DMS153 treated with DMSO at 0.1 percent for 48 hours (cell line): Measurements from ENCODE around the gene PCSK4.
"Not testable (repeated sequence)": the region's sequence is repeated elsewhere in the genome, so short reads cannot be mapped to it uniquely, and the experiment has no call there.

ENCODE experiments used
- DNase-seq: peaks from one replicate; lab custom pipeline; 2025; ENCODE audit not compliant: unreplicated experiment; lab: John Stamatoyannopoulos, UW

The PCSK4 gene

DNA sequence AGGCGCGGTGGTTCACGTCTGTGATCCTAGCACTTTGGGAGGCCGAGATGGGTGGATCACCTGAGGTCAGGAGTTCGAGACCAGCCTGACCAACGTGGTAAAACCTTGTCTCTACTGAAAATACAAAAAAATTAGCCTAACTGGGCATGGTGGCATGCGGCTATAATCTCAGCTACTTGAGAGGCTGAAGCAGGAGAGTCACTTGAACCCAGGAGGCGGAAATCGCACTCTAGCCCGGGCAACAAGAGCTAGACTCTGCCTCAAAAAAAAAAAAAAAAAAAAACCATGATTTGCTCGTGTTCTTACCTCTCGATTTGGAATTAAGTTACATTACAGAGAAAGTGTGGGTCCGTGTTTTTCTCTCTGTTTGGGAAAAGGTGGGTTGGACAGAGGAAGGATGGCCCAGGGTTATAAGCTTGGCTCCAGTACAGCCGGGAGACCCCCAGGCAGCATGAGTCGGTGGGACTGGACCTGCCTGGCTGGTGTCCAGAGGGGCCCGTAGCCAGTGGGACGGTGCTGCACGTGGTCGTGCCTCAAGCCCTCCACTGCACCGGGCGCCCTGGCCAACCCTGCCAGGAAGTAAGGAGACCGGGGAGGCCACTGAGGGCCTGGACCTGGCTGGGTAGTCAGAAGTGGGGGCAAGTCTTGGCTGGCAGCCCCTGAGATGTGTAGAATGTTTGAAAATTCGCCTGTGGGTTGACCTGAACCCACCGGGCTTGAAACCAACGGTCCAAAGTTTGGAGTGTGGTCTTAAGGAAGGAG is 48.3 kb downstream of the PCSK4 start:
- no peak for DNase-seq

DNA sequence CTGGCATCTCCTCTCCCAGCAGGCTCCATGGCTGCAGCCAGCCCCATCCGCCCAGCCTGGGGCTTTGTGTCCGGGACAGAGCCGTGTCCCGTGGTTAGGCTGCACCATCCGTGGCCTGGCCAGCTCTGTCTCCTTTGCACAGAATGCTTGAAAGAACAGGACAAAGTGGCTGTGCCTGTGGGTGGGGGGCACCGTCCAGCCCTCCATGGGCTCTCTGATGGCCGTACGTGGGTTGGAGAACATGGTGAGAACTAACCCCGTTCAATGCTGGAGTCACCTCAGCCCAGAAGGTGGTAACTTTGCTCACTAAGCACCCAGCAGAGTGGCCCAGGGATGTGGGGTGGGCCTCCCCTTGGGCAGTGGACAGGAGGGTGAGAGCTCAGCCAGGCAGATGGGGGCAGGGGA is 49.1 kb downstream of the PCSK4 start:
- no peak for DNase-seq

DNA sequence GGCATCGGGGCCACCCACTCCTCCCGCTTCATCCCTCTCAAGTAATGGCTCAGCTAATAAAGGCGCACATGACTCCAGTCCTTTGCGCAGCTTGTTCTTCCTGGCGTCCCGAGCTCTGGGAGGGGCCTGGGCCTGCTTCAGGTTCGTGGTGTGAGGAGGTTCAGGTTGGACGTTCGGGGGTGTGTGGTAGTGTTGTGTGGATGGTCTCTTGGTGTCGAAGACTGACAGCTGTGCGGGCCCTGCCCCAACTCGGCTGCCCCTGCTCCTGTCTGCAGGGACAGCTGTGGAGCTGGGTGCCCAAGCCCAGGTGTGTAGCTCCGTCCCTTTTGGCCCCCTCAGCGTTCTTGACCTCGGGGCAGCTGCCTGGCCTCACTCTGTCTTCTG is 49.7 kb downstream of the PCSK4 start:
- no peak for DNase-seq

- not testable (repeated sequence) for DNase-seq
Measured at GRCh38 chr19:1439525-1440417, 50.4 kb downstream of the PCSK4 start.

DNA sequence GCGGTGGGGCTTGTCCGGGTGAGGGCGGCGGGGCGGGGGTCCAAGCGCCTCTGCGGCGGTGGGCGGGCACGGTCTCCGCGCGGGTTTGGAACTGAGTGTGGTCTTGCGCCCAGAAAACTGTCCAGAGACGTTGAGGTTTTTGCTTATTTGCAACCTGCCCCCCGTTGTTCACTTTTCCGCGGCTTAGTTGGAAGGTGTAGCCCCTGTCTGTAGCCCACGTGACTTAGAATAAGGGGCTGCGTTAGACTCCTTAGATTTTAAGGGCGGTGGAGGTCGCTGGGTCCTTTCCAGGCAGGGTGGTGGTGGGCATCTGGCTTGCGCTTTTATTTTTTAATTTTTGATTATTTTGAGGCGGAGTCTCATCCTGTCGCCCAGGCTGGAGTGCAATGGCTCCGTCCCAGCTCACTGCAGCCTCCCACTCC is 51.2 kb downstream of the PCSK4 start:
- no peak for DNase-seq

- peak; percentile 52 for DNase-seq
Measured at GRCh38 chr19:1438035-1438932, 51.9 kb downstream of the PCSK4 start, which contains the start of gene RPS15. RPS15 (plus strand) TSS chr19:1438396; CDS start chr19:1438426, 30 bp downstream.

- DNase-seq, result no peak
Measured at GRCh38 chr19:1437609-1438008, 52.5 kb downstream of the PCSK4 start.

DNA sequence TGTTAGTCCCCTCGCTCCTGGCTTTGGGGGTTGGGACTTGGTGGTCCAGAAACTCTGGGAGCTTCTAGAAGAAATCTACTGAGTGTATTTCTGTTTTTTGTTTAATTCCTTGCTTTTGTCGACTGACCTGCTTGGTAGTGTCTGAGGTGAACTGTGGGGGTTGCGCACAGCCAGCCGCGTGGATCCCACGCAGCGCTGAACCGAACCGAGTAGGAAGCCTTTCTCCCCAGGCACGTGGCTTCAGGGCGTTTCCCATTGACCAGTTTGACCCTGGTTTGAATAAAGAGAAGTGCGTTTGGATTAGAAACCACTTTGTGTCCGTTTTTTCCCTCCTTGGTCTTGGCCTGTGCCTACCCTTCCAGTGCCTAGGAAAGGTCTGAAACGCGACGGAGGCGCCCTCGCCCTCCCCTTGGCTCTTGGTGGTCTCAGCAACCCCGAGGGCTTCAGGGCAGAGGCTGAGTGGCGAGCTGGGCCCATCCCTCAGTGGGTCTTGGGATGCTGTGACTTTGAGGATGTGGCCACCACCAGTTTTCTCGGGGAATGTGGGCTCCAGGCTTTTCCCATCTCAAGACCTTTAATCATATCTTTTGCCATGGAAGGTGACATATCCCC is 54.7 kb downstream of the PCSK4 start:
- DNase-seq, result no peak

DNA sequence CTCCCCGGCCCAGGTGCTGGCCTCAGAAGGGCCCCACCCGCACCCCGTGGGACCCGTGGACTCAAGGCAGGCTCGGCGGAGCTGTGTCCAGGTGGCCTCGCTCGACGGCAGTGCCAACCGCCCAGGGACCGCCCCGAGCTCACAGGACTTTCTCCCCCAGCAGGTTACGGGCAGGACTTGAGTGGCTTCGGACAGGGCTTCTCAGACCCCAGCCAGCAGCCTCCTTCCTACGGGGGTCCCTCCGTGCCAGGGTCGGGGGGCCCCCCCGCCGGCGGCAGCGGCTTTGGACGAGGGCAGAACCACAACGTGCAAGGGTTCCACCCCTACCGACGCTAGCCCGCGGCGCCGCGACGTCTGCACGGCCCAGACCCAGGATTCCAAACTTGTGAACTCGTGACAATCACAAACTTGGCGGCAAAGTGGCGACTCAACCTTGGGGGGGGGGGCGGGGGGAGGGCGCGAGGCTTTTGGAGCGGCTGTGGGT is 55.5 kb downstream of the PCSK4 start:
- no peak for DNase-seq

DNA sequence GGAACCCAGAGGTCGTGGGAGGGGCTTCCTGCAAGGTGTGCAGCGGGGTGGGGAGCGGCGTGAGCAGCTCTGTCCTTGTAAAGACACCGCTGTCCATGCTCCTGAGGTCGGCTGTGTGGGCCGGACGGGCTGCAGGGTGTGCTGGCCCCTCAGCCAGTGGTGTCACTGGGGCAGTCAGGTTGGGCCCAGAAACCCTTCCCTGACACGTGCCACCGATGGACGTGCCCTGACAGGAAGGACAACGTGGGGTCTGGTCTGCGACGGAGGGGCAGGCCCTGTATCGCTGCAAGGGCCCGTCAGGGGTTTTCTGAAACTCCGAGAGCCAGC is 56.1 kb downstream of the PCSK4 start:
- no peak for DNase-seq

- no peak for DNase-seq
Measured at GRCh38 chr19:1433119-1434039, 56.8 kb downstream of the PCSK4 start.

- no peak for DNase-seq
Measured at GRCh38 chr19:1432507-1432887, 57.7 kb downstream of the PCSK4 start.

DNA sequence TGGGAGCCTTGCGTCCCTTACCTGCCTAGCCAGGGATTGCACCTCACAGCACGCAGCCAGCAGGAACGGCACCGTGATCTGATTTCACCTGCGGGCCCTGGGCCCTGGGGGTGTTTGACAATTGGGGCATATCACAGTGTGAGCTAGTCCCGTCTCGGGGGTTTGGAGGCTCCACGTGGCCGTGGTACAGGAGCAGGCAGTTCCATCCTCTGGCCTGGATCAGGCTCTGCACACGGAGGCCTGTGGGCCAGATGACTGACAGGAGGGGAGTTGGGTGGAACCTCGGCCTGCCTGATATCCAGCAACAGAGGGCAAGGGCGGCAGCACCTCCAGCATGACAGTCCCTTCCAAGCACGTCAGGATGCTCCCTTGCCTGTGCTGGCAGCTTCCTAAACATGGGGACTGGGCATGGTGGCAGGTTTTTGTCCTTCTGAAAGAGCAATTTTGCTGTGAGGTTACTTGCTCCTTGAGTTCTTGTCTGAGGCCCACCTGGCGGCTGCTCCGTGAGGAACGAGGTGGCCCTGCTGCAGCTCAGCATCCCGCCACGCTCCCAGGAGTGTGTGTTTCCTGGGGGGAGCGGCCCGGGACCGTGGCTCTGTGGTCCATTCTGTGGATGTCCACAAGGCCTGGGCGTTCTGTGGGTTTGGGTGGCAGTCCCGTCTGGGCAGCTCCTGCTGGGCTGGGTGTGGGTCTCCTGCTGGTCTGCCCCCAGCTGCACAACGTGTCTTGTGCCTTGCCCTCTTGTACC is 58.2 kb downstream of the PCSK4 start:
- no peak for DNase-seq
